ENCODE measurements around the gene METTL21A.

Gene METTL21A

GRCh38 chr2:207601774-207602173, 23.4 kb downstream of the METTL21A start:
- Histone ChIP-seq H3K4me3 (ENCODE audit: low read length) (no peak overlapping the region), H3F3A (ENCODE audit: control insufficient read depth, insufficient read depth) (peaks cover 22% of the 10 kb centered on the region), H3K27me3 (ENCODE audit: control insufficient read depth, low read length) (no peaks in the 10 kb centered on the region), H3K27ac (ENCODE audit: low read depth, low read length) (no peak overlapping the region), H4K20me1 (ENCODE audit: control insufficient read depth, insufficient read depth, low read depth, low read length) (0 out of 2 replicates have a peak, but pooled peaks cover 2% of the 10 kb centered on the region), H3K9me2 (replicated peaks; ENCODE audit: control insufficient read depth, low read length) (no peaks in the 10 kb centered on the region), H3K9me3 (ENCODE audit: control insufficient read depth, insufficient read depth, low read length) (no peaks in the 10 kb centered on the region), H3K36me3 (ENCODE audit: control insufficient read depth, low read length) (peaks cover 42% of the 10 kb centered on the region), H3K79me2 (ENCODE audit: control insufficient read depth, low read length) (no peaks in the 10 kb centered on the region), H3K4me1 (ENCODE audit: control insufficient read depth, low read length) (peaks cover 7% of the 10 kb centered on the region), H3K4me2 (ENCODE audit: low read length) (no peak overlapping the region)
- TF ChIP-seq EZH2phosphoT487 (IDR thresholded peaks at IDR 0.05; ENCODE audit: borderline replicate concordance, low read length) (no peak), CTCF (IDR thresholded peaks at IDR 0.05; ENCODE audit: low read depth, low read length, poor library complexity, severe bottlenecking) (no peak)

- TF ChIP-seq CTCF (IDR thresholded peaks at IDR 0.05; ENCODE audit: low read depth, low read length, poor library complexity, severe bottlenecking) (no peak), EZH2phosphoT487 (IDR thresholded peaks at IDR 0.05; ENCODE audit: borderline replicate concordance, low read length) (no peak)
- H3K9me2 ChIP-seq (replicated peaks; ENCODE audit: control insufficient read depth, low read length) = no peaks in the 10 kb centered on the region
- no peaks in the 10 kb centered on the region for H3K27me3 ChIP-seq (ENCODE audit: control insufficient read depth, low read length)
- H3K4me3 ChIP-seq (ENCODE audit: low read length) = no peak overlapping the region
- no peak overlapping the region for H3K27ac ChIP-seq (ENCODE audit: low read depth, low read length)
- H3K4me1 ChIP-seq (ENCODE audit: control insufficient read depth, low read length) = peaks cover 3% of the 10 kb centered on the region
- H3K36me3 ChIP-seq (ENCODE audit: control insufficient read depth, low read length) = peaks cover 51% of the 10 kb centered on the region
- no peak overlapping the region for H3K4me2 ChIP-seq (ENCODE audit: low read length)
- H3K9me3 ChIP-seq (ENCODE audit: control insufficient read depth, insufficient read depth, low read length) = no peaks in the 10 kb centered on the region
- H4K20me1 ChIP-seq (ENCODE audit: control insufficient read depth, insufficient read depth, low read depth, low read length) = 0 out of 2 replicates have a peak, but pooled peaks cover 2% of the 10 kb centered on the region
- H3K79me2 ChIP-seq (ENCODE audit: control insufficient read depth, low read length) = no peaks in the 10 kb centered on the region
- H3F3A ChIP-seq (ENCODE audit: control insufficient read depth, insufficient read depth) = peaks cover 19% of the 10 kb centered on the region
These were observed 25.0 kb downstream of the METTL21A start for GRCh38 chr2:207600231-207600630.

- H3K4me2 ChIP-seq (ENCODE audit: low read length) = no peak overlapping the region
- no peaks in the 10 kb centered on the region for H3K79me2 ChIP-seq (ENCODE audit: control insufficient read depth, low read length)
- no peaks in the 10 kb centered on the region for H3K27me3 ChIP-seq (ENCODE audit: control insufficient read depth, low read length)
- peaks cover 47% of the 10 kb centered on the region for H3K36me3 ChIP-seq (ENCODE audit: control insufficient read depth, low read length)
- no peak overlapping the region for H3K27ac ChIP-seq (ENCODE audit: low read depth, low read length)
- peaks cover 15% of the 10 kb centered on the region for H3F3A ChIP-seq (ENCODE audit: control insufficient read depth, insufficient read depth)
- no peaks in the 10 kb centered on the region for H3K9me2 ChIP-seq (replicated peaks; ENCODE audit: control insufficient read depth, low read length)
- H3K9me3 ChIP-seq (ENCODE audit: control insufficient read depth, insufficient read depth, low read length) = no peaks in the 10 kb centered on the region
- H4K20me1 ChIP-seq (ENCODE audit: control insufficient read depth, insufficient read depth, low read depth, low read length) = 0 out of 2 replicates have a peak, but pooled peaks cover 2% of the 10 kb centered on the region
- no peaks in the 10 kb centered on the region for H3K4me1 ChIP-seq (ENCODE audit: control insufficient read depth, low read length)
- H3K4me3 ChIP-seq (ENCODE audit: low read length) = no peak overlapping the region
- TF ChIP-seq CTCF (IDR thresholded peaks at IDR 0.05; ENCODE audit: low read depth, low read length, poor library complexity, severe bottlenecking) (no peak), EZH2phosphoT487 (IDR thresholded peaks at IDR 0.05; ENCODE audit: borderline replicate concordance, low read length) (no peak)
These were observed 25.6 kb downstream of the METTL21A start for GRCh38 chr2:207599636-207600035.

All from DOHH2 (cell line).